GM19467 (cell line): ENCODE data around the gene DNASE2B.

Source experiments
- ATAC-seq: cut with Tn5 transposase; IDR thresholded peaks from one replicate; pipeline ENCODE4 v1.9.1; 2021; ENCODE audit warnings: mild to moderate bottlenecking, moderate library complexity; ENCODE audit not compliant: unreplicated experiment

DNASE2B gene

DNA sequence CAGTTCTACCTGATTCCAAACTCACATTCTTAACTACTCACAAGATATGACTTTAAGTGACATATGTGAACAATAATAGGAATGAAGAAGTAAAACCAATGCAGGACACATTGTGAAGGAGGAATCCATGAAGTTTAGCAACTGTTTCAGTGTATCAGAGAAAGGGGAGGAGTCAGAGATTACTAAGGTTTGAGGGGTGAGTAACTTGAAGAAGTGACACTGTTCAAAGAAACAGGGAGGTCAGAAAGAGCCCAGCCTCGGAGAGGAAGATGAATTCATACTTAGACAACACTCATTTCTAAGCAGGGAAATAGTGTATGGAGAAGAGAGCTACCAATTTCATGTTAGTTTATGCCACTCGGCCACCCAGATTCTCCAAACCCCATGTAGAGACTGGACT lies 52.6 kb downstream of the DNASE2B start:
- ATAC-seq = no peak

DNA sequence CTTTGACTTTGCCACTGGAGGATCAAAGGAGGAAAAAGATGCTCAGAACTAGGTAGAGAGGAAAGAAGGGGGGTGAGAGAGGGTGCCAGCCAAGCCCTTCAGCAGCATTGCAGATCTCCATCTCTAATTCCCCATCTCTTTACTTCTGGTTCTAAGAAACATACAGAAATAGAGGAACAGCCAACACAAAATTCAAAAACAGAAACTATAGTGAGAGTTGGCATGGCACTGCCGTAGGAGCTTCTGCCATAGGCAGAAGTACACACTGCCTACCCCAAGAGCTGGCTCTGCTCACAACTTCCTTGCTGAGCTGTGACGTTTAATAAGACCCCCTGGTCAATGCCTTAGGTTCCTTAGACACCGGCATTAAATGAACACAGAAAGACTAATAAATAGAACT lies 54.2 kb downstream of the DNASE2B start:
- no peak for ATAC-seq

GRCh38 chr1:84462118-84462517 lies 63.8 kb downstream of the DNASE2B start:
- ATAC-seq = no peak
